Mucosa of rectum (tissue), 2 donors: Measurements from ENCODE around the gene MAD2L2.

ENCODE experiments used
- H3K27ac ChIP-seq, 2 donors: one replicate each; pipeline ENCODE4 v1.7.0; 2013; ENCODE audit warnings: inconsistent platforms in 2 of 2, low read depth in 2 of 2, low read length in 2 of 2
- H3K27me3 ChIP-seq, 2 donors: one replicate each; pipeline ENCODE4 v1.7.0; 2013; ENCODE audit warnings: low read length in 2 of 2; ENCODE audit not compliant: control insufficient read depth in 2 of 2, insufficient read depth in 2 of 2
- H3K36me3 ChIP-seq, 2 donors: one replicate each; pipeline ENCODE4 v1.7.0; 2013; ENCODE audit warnings: low read length in 2 of 2; ENCODE audit not compliant: control insufficient read depth in 2 of 2, insufficient read depth in 2 of 2
- H3K4me1 ChIP-seq, 2 donors: one replicate each; pipeline ENCODE4 v1.7.0; 2013; ENCODE audit warnings: low read length in 2 of 2, mild to moderate bottlenecking in 1 of 2; ENCODE audit not compliant: control insufficient read depth in 2 of 2, insufficient read depth in 2 of 2
- H3K4me3 ChIP-seq, 2 donors: one replicate each; pipeline ENCODE4 v1.7.0; 2013; ENCODE audit warnings: low read length in 2 of 2
- H3K9ac ChIP-seq, 2 donors: one replicate each; pipeline ENCODE4 v1.7.0; 2013; ENCODE audit warnings: low read length in 2 of 2, low read depth in 1 of 2, mild to moderate bottlenecking in 1 of 2
- H3K9me3 ChIP-seq, 2 donors: one replicate each; pipeline ENCODE4 v1.7.0; 2013; ENCODE audit warnings: low read length in 2 of 2; ENCODE audit not compliant: control insufficient read depth in 2 of 2
- donor health status: healthy.
- donor health status: Normal muscosa, but diverticular disease.

MAD2L2 gene

DNA sequence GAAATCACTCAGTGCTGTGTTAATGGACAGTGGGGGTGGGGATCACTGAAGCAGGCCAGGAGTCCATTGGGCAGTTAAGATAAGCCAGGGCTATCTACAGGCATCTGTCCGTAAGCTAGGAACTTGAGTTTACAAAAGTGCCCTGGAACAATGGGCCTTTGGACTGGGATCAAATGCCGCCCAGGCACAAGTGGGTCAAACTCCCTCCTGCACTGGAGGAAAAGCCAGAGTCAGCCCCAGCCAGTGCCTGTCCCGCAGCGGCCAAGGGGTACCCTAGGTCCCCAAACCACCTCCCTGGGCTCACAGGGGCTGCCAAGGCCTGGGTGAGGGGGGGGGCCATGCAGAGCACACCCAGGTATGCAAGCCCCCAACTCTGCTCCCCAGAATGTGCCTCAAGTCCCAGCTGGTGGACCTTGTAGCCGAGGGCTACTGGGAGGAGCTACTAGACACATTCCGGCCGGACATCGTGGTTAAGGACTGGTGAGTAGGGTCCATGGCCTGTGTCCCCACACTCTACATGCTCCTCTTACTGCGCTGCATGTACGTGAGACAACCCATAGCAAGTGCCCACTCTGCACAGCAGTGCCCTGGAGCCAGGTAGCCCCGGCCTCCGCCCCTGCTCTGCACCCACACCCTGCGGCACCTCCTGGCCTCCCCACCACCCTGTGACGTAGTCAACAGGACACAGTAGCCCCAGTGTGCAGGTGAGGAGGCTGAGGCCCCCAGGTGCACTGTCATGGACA is 9.2 kb downstream of the MAD2L2 start:
- H3K9ac ChIP-seq = no peak overlapping the region
- H3K9me3 ChIP-seq = no peaks in the 10 kb centered on the region
- H3K36me3 ChIP-seq = peaks cover 5 to 13% of the 10 kb centered on the region in 2 donors
- no peak overlapping the region for H3K4me3 ChIP-seq
- no peak overlapping the region for H3K27ac ChIP-seq
- H3K27me3 ChIP-seq = no peaks in the 10 kb centered on the region
- no peaks in the 10 kb centered on the region for H3K4me1 ChIP-seq

DNA sequence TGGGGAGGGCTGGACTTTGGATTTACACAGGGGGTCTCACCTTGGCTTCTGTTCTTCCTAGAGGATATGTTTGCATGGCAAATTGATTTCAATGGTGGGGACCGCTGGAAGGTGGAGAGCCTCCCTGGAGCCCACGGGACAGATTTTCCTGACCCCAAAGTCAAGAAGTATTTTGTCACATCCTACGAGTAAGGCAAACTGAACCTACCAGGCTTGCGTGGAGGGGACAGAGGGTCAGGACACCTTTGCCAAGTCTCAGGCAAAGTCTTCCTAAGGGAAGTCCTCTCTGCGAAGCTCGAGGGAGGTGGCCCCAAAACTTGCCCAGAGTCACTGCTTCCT is 9.8 kb downstream of the MAD2L2 start:
- H3K9ac ChIP-seq = no peak overlapping the region
- H3K27ac ChIP-seq = no peak overlapping the region
- no peaks in the 10 kb centered on the region for H3K4me1 ChIP-seq
- H3K27me3 ChIP-seq = no peaks in the 10 kb centered on the region
- H3K9me3 ChIP-seq = no peaks in the 10 kb centered on the region
- peaks cover 5 to 13% of the 10 kb centered on the region in 2 donors for H3K36me3 ChIP-seq
- H3K4me3 ChIP-seq = no peak overlapping the region

- Histone ChIP-seq H3K9me3 (no peaks in the 10 kb centered on the region), H3K4me1 (no peaks in the 10 kb centered on the region), H3K9ac (no peak overlapping the region), H3K27ac (no peak overlapping the region), H3K4me3 (no peak overlapping the region), H3K27me3 (no peaks in the 10 kb centered on the region), H3K36me3 (peaks cover 5 to 13% of the 10 kb centered on the region in 2 donors)
Observed at GRCh38 chr1:11670747-11671146, 10.2 kb downstream of the MAD2L2 start.

GRCh38 chr1:11668516-11668915 is 12.4 kb downstream of the MAD2L2 start:
- H3K4me3 ChIP-seq = no peak overlapping the region
- no peaks in the 10 kb centered on the region for H3K9me3 ChIP-seq
- H3K27me3 ChIP-seq = no peaks in the 10 kb centered on the region
- H3K4me1 ChIP-seq = no peaks in the 10 kb centered on the region
- no peak overlapping the region for H3K27ac ChIP-seq
- no peak overlapping the region for H3K9ac ChIP-seq
- H3K36me3 ChIP-seq = peaks cover 5 to 9% of the 10 kb centered on the region in 2 donors

GRCh38 chr1:11664336-11665065 is 16.4 kb downstream of the MAD2L2 start:
- Histone ChIP-seq H3K9ac (peak overlapping the region; percentile 44 to 57), H3K4me3 (peak overlapping the region; percentile 50 to 63)

DNA sequence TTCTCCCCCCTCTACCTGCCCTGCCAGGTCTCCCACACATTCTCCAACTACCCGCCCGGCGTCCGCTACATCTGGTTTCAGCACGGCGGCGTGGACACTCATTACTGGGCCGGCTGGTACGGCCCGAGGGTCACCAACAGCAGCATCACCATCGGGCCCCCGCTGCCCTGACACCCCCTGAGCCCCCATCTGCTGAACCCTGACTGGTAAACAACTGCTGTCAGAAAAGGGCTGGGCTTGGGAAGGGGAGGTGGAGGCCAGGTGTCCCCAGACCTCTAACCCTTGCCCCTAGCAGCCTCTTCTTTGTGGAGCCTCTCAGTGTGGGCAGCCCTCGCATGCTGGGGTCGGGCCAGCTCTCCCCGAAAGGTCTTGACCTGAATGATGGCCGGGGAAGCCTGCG is 19.8 kb downstream of the MAD2L2 start:
- no peak overlapping the region for H3K9ac ChIP-seq
- no peaks in the 10 kb centered on the region for H3K9me3 ChIP-seq
- no peaks in the 10 kb centered on the region for H3K4me1 ChIP-seq
- H3K36me3 ChIP-seq = no peaks in the 10 kb centered on the region
- H3K4me3 ChIP-seq = no peak overlapping the region
- H3K27me3 ChIP-seq = no peaks in the 10 kb centered on the region
- H3K27ac ChIP-seq = no peak overlapping the region

More at GRCh38 chr1:11664336-11665065, 16.4 kb downstream of the MAD2L2 start:
- no peaks in the 10 kb centered on the region for H3K27me3 ChIP-seq
- peak overlapping the region; percentile 29 to 38 for H3K27ac ChIP-seq
- no peaks in the 10 kb centered on the region for H3K4me1 ChIP-seq
- peaks cover 0 to 3% of the 10 kb centered on the region in 2 donors for H3K36me3 ChIP-seq
- no peaks in the 10 kb centered on the region for H3K9me3 ChIP-seq

GRCh38 chr1:11659748-11660147 is 21.2 kb downstream of the MAD2L2 start:
- no peaks in the 10 kb centered on the region for H3K36me3 ChIP-seq
- no peak overlapping the region for H3K27ac ChIP-seq
- H3K4me1 ChIP-seq = peaks cover 4 to 6% of the 10 kb centered on the region in 2 donors
- H3K9me3 ChIP-seq = no peaks in the 10 kb centered on the region
- no peak overlapping the region for H3K9ac ChIP-seq
- H3K27me3 ChIP-seq = no peaks in the 10 kb centered on the region
- H3K4me3 ChIP-seq = no peak overlapping the region

GRCh38 chr1:11658542-11658941 is 22.4 kb downstream of the MAD2L2 start:
- no peak overlapping the region for H3K4me3 ChIP-seq
- no peaks in the 10 kb centered on the region for H3K36me3 ChIP-seq

DNA sequence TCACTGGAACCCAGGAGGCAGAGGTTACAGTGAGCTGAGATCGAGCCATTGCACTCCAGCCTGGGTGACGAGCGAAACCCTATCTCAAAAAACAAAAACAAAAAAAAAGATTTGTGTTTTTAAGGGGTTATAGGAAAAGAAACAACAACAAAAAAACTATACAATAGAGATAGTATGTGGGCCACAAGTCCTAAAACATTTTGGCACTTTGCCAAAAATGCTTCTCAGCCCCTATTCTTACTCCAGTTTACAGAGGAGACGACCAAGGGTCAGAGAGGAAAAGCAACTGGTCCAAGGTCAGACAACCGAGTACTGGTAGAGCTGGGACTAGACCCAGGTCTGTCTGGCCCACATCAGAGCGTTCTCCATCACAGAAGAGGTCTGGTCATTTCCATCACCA is 23.3 kb downstream of the MAD2L2 start:
- H3K27me3 ChIP-seq = no peaks in the 10 kb centered on the region
- no peaks in the 10 kb centered on the region for H3K36me3 ChIP-seq
- no peaks in the 10 kb centered on the region for H3K9me3 ChIP-seq
- H3K9ac ChIP-seq = no peak overlapping the region
- no peak overlapping the region for H3K27ac ChIP-seq
- H3K4me3 ChIP-seq = no peak overlapping the region
- H3K4me1 ChIP-seq = peaks cover 4 to 8% of the 10 kb centered on the region in 2 donors

More at GRCh38 chr1:11658542-11658941, 22.4 kb downstream of the MAD2L2 start:
- no peak overlapping the region for H3K27ac ChIP-seq
- H3K4me1 ChIP-seq = peaks cover 4 to 8% of the 10 kb centered on the region in 2 donors
- H3K9ac ChIP-seq = no peak overlapping the region
- no peaks in the 10 kb centered on the region for H3K27me3 ChIP-seq
- no peaks in the 10 kb centered on the region for H3K9me3 ChIP-seq

GRCh38 chr1:11654939-11655808 is 25.8 kb downstream of the MAD2L2 start:
- Histone ChIP-seq H3K9ac (no peak overlapping the region), H3K4me3 (peak overlapping the region; percentile 58 to 65), H3K27me3 (peaks cover 2 to 13% of the 10 kb centered on the region in 2 donors), H3K27ac (no peak overlapping the region), H3K36me3 (no peaks in the 10 kb centered on the region), H3K4me1 (peaks cover 7 to 8% of the 10 kb centered on the region in 2 donors), H3K9me3 (no peaks in the 10 kb centered on the region)
